ENCODE results near the gene GPC5.

DNA sequence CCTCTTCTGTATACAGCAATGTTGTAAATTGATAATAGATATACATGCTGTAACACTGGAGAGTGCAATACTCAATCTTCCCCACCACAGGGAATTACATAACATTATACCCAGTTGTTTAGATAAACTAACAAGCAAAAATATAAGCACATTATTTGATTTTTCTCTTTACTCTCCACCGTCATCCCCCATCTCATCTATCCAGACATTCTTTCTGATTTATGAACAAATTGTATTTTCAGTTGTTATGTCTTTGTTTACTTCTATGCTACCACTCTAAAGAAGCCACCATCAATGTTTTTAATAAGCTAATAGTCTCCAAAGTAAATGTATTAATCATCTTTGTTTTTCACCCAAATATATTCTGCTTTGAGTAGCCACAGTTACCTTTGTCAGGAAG, 1337.5 kb downstream of the GPC5 start:
- TF ChIP-seq, protein P1, sequence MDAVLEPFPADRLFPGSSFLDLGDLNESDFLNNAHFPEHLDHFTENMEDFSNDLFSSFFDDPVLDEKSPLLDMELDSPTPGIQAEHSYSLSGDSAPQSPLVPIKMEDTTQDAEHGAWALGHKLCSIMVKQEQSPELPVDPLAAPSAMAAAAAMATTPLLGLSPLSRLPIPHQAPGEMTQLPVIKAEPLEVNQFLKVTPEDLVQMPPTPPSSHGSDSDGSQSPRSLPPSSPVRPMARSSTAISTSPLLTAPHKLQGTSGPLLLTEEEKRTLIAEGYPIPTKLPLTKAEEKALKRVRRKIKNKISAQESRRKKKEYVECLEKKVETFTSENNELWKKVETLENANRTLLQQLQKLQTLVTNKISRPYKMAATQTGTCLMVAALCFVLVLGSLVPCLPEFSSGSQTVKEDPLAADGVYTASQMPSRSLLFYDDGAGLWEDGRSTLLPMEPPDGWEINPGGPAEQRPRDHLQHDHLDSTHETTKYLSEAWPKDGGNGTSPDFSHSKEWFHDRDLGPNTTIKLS (IDR thresholded peaks at IDR 0.05; ENCODE audit: borderline replicate concordance, low read depth), result no peak
- TF ChIP-seq, protein P2, sequence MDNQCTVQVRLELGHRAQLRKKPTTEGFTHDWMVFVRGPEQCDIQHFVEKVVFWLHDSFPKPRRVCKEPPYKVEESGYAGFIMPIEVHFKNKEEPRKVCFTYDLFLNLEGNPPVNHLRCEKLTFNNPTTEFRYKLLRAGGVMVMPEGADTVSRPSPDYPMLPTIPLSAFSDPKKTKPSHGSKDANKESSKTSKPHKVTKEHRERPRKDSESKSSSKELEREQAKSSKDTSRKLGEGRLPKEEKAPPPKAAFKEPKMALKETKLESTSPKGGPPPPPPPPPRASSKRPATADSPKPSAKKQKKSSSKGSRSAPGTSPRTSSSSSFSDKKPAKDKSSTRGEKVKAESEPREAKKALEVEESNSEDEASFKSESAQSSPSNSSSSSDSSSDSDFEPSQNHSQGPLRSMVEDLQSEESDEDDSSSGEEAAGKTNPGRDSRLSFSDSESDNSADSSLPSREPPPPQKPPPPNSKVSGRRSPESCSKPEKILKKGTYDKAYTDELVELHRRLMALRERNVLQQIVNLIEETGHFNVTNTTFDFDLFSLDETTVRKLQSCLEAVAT (IDR thresholded peaks at IDR 0.05), result no peak
- TF ChIP-seq ZFX (CRISPR knock-in tag; IDR thresholded peaks at IDR 0.05) (no peak), RBM34 (IDR thresholded peaks at IDR 0.05; ENCODE audit: borderline replicate concordance, insufficient read depth, low read length) (no peak), FOXK1 (CRISPR knock-in tag; IDR thresholded peaks at IDR 0.05; ENCODE audit: borderline replicate concordance) (no peak), HNRNPK (IDR thresholded peaks at IDR 0.05; ENCODE audit: low read depth, low read length, poor library complexity, severe bottlenecking) (no peak), GTF2F1 (IDR thresholded peaks at IDR 0.05; ENCODE audit: low read depth, low read length) (no peak)
- TF ChIP-seq, protein P3, sequence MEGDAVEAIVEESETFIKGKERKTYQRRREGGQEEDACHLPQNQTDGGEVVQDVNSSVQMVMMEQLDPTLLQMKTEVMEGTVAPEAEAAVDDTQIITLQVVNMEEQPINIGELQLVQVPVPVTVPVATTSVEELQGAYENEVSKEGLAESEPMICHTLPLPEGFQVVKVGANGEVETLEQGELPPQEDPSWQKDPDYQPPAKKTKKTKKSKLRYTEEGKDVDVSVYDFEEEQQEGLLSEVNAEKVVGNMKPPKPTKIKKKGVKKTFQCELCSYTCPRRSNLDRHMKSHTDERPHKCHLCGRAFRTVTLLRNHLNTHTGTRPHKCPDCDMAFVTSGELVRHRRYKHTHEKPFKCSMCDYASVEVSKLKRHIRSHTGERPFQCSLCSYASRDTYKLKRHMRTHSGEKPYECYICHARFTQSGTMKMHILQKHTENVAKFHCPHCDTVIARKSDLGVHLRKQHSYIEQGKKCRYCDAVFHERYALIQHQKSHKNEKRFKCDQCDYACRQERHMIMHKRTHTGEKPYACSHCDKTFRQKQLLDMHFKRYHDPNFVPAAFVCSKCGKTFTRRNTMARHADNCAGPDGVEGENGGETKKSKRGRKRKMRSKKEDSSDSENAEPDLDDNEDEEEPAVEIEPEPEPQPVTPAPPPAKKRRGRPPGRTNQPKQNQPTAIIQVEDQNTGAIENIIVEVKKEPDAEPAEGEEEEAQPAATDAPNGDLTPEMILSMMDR (IDR thresholded peaks at IDR 0.05 in 2 of 3, conservative IDR thresholded peaks at IDR 0.05 in 1 of 3; ENCODE audit: insufficient read depth in 2 of 3, low read depth in 1 of 3, low read length in 3 of 3), result no peak
- TF ChIP-seq, protein P4, sequence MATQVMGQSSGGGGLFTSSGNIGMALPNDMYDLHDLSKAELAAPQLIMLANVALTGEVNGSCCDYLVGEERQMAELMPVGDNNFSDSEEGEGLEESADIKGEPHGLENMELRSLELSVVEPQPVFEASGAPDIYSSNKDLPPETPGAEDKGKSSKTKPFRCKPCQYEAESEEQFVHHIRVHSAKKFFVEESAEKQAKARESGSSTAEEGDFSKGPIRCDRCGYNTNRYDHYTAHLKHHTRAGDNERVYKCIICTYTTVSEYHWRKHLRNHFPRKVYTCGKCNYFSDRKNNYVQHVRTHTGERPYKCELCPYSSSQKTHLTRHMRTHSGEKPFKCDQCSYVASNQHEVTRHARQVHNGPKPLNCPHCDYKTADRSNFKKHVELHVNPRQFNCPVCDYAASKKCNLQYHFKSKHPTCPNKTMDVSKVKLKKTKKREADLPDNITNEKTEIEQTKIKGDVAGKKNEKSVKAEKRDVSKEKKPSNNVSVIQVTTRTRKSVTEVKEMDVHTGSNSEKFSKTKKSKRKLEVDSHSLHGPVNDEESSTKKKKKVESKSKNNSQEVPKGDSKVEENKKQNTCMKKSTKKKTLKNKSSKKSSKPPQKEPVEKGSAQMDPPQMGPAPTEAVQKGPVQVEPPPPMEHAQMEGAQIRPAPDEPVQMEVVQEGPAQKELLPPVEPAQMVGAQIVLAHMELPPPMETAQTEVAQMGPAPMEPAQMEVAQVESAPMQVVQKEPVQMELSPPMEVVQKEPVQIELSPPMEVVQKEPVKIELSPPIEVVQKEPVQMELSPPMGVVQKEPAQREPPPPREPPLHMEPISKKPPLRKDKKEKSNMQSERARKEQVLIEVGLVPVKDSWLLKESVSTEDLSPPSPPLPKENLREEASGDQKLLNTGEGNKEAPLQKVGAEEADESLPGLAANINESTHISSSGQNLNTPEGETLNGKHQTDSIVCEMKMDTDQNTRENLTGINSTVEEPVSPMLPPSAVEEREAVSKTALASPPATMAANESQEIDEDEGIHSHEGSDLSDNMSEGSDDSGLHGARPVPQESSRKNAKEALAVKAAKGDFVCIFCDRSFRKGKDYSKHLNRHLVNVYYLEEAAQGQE (IDR thresholded peaks at IDR 0.05; ENCODE audit: borderline replicate concordance), result no peak
- TF ChIP-seq, protein P4 (CRISPR knock-in tag; IDR thresholded peaks at IDR 0.05; ENCODE audit: low read depth), result no peak
- TF ChIP-seq, protein P5, sequence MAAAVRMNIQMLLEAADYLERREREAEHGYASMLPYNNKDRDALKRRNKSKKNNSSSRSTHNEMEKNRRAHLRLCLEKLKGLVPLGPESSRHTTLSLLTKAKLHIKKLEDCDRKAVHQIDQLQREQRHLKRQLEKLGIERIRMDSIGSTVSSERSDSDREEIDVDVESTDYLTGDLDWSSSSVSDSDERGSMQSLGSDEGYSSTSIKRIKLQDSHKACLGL (CRISPR knock-in tag; IDR thresholded peaks at IDR 0.05; ENCODE audit: borderline replicate concordance, poor library complexity, severe bottlenecking), result no peak
- TF ChIP-seq, protein P6, sequence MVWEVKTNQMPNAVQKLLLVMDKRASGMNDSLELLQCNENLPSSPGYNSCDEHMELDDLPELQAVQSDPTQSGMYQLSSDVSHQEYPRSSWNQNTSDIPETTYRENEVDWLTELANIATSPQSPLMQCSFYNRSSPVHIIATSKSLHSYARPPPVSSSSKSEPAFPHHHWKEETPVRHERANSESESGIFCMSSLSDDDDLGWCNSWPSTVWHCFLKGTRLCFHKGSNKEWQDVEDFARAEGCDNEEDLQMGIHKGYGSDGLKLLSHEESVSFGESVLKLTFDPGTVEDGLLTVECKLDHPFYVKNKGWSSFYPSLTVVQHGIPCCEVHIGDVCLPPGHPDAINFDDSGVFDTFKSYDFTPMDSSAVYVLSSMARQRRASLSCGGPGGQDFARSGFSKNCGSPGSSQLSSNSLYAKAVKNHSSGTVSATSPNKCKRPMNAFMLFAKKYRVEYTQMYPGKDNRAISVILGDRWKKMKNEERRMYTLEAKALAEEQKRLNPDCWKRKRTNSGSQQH (CRISPR knock-in tag; IDR thresholded peaks at IDR 0.05), result no peak
- TF ChIP-seq, protein P7, sequence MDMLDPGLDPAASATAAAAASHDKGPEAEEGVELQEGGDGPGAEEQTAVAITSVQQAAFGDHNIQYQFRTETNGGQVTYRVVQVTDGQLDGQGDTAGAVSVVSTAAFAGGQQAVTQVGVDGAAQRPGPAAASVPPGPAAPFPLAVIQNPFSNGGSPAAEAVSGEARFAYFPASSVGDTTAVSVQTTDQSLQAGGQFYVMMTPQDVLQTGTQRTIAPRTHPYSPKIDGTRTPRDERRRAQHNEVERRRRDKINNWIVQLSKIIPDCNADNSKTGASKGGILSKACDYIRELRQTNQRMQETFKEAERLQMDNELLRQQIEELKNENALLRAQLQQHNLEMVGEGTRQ (CRISPR knock-in tag; IDR thresholded peaks at IDR 0.05), result no peak
